ENCODE data around the gene BPIFA2.

DNA sequence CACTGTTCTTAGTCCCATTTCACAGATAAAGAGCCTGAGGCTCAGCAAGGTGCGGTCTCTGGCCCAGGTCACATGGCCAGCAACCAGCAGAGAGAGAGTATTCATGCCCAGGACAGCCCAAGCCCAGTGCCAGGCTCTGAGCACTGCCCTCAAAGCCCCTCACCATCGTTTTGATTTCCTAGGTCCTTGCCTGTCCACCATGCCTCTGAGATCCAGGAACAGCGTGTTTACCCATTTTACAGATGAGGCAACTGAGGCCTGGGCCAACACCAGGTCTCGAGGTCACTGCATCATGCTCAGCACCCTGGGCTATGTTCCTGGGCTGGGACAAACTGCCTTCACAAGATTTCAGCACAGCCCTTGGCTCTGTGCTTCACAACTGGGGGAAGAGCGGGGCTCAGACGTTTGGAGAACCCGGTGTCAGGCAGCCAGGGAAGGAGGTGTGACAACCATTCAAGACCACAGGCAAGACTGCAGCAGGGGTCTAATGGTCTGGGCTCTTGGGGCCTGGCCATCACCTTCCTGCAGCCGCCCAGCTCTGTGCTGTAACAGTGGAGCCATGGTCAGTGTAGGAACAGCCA, 1.3 kb upstream of the BPIFA2 start:
- TF ChIP-seq, protein P1, sequence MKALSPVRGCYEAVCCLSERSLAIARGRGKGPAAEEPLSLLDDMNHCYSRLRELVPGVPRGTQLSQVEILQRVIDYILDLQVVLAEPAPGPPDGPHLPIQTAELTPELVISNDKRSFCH (CRISPR knock-in tag; IDR thresholded peaks at IDR 0.05): no peak
- TF ChIP-seq, protein P1 (tag; IDR thresholded peaks at IDR 0.05): no peak
- no peak for TF ChIP-seq NR2C2 (CRISPR knock-in tag; IDR thresholded peaks at IDR 0.05)
- no peak for TF ChIP-seq NR2C2 (tag; IDR thresholded peaks at IDR 0.05)
- TF ChIP-seq, protein P2, sequence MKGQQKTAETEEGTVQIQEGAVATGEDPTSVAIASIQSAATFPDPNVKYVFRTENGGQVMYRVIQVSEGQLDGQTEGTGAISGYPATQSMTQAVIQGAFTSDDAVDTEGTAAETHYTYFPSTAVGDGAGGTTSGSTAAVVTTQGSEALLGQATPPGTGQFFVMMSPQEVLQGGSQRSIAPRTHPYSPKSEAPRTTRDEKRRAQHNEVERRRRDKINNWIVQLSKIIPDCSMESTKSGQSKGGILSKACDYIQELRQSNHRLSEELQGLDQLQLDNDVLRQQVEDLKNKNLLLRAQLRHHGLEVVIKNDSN (CRISPR knock-in tag; IDR thresholded peaks at IDR 0.05): no peak
- TF ChIP-seq TOE1 (IDR thresholded peaks at IDR 0.05; ENCODE audit: borderline replicate concordance): no peak
- no peak for TF ChIP-seq TOE1 (CRISPR knock-in tag; IDR thresholded peaks at IDR 0.05; ENCODE audit: borderline replicate concordance, low read depth)
- no peak for TF ChIP-seq SP1 (CRISPR knock-in tag; IDR thresholded peaks at IDR 0.05)
- TF ChIP-seq POLR2A (conservative IDR thresholded peaks at IDR 0.05): no peak
- TF ChIP-seq NCOA4 (IDR thresholded peaks at IDR 0.05; ENCODE audit: partially characterized antibody): no peak
- TF ChIP-seq, protein P3, sequence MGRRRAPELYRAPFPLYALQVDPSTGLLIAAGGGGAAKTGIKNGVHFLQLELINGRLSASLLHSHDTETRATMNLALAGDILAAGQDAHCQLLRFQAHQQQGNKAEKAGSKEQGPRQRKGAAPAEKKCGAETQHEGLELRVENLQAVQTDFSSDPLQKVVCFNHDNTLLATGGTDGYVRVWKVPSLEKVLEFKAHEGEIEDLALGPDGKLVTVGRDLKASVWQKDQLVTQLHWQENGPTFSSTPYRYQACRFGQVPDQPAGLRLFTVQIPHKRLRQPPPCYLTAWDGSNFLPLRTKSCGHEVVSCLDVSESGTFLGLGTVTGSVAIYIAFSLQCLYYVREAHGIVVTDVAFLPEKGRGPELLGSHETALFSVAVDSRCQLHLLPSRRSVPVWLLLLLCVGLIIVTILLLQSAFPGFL (CRISPR knock-in tag; IDR thresholded peaks at IDR 0.05): no peak
- TF ChIP-seq, protein P4, sequence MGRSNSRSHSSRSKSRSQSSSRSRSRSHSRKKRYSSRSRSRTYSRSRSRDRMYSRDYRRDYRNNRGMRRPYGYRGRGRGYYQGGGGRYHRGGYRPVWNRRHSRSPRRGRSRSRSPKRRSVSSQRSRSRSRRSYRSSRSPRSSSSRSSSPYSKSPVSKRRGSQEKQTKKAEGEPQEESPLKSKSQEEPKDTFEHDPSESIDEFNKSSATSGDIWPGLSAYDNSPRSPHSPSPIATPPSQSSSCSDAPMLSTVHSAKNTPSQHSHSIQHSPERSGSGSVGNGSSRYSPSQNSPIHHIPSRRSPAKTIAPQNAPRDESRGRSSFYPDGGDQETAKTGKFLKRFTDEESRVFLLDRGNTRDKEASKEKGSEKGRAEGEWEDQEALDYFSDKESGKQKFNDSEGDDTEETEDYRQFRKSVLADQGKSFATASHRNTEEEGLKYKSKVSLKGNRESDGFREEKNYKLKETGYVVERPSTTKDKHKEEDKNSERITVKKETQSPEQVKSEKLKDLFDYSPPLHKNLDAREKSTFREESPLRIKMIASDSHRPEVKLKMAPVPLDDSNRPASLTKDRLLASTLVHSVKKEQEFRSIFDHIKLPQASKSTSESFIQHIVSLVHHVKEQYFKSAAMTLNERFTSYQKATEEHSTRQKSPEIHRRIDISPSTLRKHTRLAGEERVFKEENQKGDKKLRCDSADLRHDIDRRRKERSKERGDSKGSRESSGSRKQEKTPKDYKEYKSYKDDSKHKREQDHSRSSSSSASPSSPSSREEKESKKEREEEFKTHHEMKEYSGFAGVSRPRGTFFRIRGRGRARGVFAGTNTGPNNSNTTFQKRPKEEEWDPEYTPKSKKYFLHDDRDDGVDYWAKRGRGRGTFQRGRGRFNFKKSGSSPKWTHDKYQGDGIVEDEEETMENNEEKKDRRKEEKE (IDR thresholded peaks at IDR 0.05; ENCODE audit: borderline replicate concordance in 1 of 2, control insufficient read depth in 1 of 2, low read depth in 2 of 2, low read length in 1 of 2): no peak
- TF ChIP-seq CCAR2 (IDR thresholded peaks at IDR 0.05; ENCODE audit: low read depth, low read length): no peak
- no peak for TF ChIP-seq SETDB1 (IDR thresholded peaks at IDR 0.05; ENCODE audit: low read length)
- TF ChIP-seq, protein P5, sequence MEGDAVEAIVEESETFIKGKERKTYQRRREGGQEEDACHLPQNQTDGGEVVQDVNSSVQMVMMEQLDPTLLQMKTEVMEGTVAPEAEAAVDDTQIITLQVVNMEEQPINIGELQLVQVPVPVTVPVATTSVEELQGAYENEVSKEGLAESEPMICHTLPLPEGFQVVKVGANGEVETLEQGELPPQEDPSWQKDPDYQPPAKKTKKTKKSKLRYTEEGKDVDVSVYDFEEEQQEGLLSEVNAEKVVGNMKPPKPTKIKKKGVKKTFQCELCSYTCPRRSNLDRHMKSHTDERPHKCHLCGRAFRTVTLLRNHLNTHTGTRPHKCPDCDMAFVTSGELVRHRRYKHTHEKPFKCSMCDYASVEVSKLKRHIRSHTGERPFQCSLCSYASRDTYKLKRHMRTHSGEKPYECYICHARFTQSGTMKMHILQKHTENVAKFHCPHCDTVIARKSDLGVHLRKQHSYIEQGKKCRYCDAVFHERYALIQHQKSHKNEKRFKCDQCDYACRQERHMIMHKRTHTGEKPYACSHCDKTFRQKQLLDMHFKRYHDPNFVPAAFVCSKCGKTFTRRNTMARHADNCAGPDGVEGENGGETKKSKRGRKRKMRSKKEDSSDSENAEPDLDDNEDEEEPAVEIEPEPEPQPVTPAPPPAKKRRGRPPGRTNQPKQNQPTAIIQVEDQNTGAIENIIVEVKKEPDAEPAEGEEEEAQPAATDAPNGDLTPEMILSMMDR (IDR thresholded peaks at IDR 0.05 in 2 of 3, conservative IDR thresholded peaks at IDR 0.05 in 1 of 3; ENCODE audit: insufficient read depth in 2 of 3, low read depth in 1 of 3, low read length in 3 of 3): no peak
- TF ChIP-seq, protein P6, sequence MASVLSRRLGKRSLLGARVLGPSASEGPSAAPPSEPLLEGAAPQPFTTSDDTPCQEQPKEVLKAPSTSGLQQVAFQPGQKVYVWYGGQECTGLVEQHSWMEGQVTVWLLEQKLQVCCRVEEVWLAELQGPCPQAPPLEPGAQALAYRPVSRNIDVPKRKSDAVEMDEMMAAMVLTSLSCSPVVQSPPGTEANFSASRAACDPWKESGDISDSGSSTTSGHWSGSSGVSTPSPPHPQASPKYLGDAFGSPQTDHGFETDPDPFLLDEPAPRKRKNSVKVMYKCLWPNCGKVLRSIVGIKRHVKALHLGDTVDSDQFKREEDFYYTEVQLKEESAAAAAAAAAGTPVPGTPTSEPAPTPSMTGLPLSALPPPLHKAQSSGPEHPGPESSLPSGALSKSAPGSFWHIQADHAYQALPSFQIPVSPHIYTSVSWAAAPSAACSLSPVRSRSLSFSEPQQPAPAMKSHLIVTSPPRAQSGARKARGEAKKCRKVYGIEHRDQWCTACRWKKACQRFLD (CRISPR knock-in tag; IDR thresholded peaks at IDR 0.05): no peak
- no peak for TF ChIP-seq KLF1 (tag; IDR thresholded peaks at IDR 0.05)
